DOHH2 (cell line): ENCODE results near the gene ITK.

Experiments
- H3F3A ChIP-seq: fragments of 200-600 bp; sonication (generic), shearing (Covaris generic); 2 replicates; pipeline ENCODE4 v1.6.0; 2016; ENCODE audit warnings: antibody characterized with exemption, mild to moderate bottlenecking; ENCODE audit not compliant: control insufficient read depth, insufficient read depth
- H3K27ac ChIP-seq: fragments of 200-600 bp; sonication (generic); 2 replicates; pipeline ENCODE4 v1.5.1; 2014; ENCODE audit warnings: low read depth, mild to moderate bottlenecking, low read length, moderate library complexity
- H3K27me3 ChIP-seq: fragments of 200-600 bp; sonication (generic); 2 replicates; pipeline ENCODE4 v1.6.1; 2014; ENCODE audit warnings: mild to moderate bottlenecking, low read length, mixed read lengths; ENCODE audit not compliant: control insufficient read depth
- H3K36me3 ChIP-seq: fragments of 200-600 bp; sonication (generic); 2 replicates; pipeline ENCODE4 v1.6.1; 2014; ENCODE audit warnings: mild to moderate bottlenecking, low read length, moderate library complexity, mixed read lengths; ENCODE audit not compliant: control insufficient read depth
- H3K4me1 ChIP-seq: fragments of 200-600 bp; sonication (generic); 2 replicates; pipeline ENCODE4 v1.6.1; 2014; ENCODE audit warnings: mild to moderate bottlenecking, low read length, mixed read lengths; ENCODE audit not compliant: control insufficient read depth
- H3K4me2 ChIP-seq: fragments of 200-600 bp; sonication (generic); 2 replicates; pipeline ENCODE4 v1.6.0; 2014; ENCODE audit warnings: mild to moderate bottlenecking, low read length, moderate library complexity
- H3K4me3 ChIP-seq: fragments of 200-600 bp; sonication (generic); 2 replicates; pipeline ENCODE4 v1.5.1; 2014; ENCODE audit warnings: mild to moderate bottlenecking, low read length, mixed read lengths
- H3K79me2 ChIP-seq: fragments of 200-600 bp; sonication (generic); 2 replicates; pipeline ENCODE4 v1.6.1; 2014; ENCODE audit warnings: mild to moderate bottlenecking, low read length, mixed read lengths; ENCODE audit not compliant: control insufficient read depth
- H3K9me2 ChIP-seq: fragments of 200-600 bp; sonication (generic); replicated peaks from 2 replicates; pipeline ENCODE4 v1.6.1; 2014; ENCODE audit warnings: mild to moderate bottlenecking, low read length, mixed read lengths; ENCODE audit not compliant: control insufficient read depth
- H3K9me3 ChIP-seq: fragments of 200-600 bp; sonication (generic); 2 replicates; pipeline ENCODE4 v1.6.1; 2014; ENCODE audit warnings: antibody characterized with exemption, low read length, mixed read lengths; ENCODE audit not compliant: control insufficient read depth, insufficient read depth
- H4K20me1 ChIP-seq: fragments of 200-600 bp; sonication (generic); 2 replicates; pipeline ENCODE4 v1.6.0; 2014; ENCODE audit warnings: low read depth, mild to moderate bottlenecking, antibody characterized with exemption, low read length, moderate library complexity; ENCODE audit not compliant: control insufficient read depth, insufficient read depth
- CTCF ChIP-seq: fragments of 200-600 bp; sonication (generic); IDR thresholded peaks from one replicate; pipeline ENCODE4 v1.5.1; 2014; ENCODE audit warnings: antibody characterized with exemption, mild to moderate bottlenecking, low read depth, low read length; ENCODE audit not compliant: poor library complexity, severe bottlenecking
- EZH2phosphoT487 ChIP-seq: fragments of 200-600 bp; sonication (generic); IDR thresholded peaks from 2 replicates; pipeline ENCODE4 v1.6.1; 2017; ENCODE audit warnings: borderline replicate concordance, mild to moderate bottlenecking, antibody characterized with exemption, low read length, moderate library complexity, mixed read lengths

Gene ITK

GRCh38 chr5:157148734-157149615 is 31.7 kb upstream of the ITK start:
- Histone ChIP-seq H4K20me1 (no peaks in the 10 kb centered on the region), H3K27me3 (peaks cover 4% of the 10 kb centered on the region; the same call in 1 of the 2 replicates), H3K4me2 (no peak overlapping the region), H3F3A (peaks cover 5% of the 10 kb centered on the region; the same call in 1 of the 2 replicates), H3K79me2 (no peaks in the 10 kb centered on the region), H3K9me2 (no peaks in the 10 kb centered on the region), H3K9me3 (no peaks in the 10 kb centered on the region), H3K36me3 (no peaks in the 10 kb centered on the region), H3K4me1 (peaks cover 2% of the 10 kb centered on the region), H3K27ac (no peak overlapping the region), H3K4me3 (no peak overlapping the region)
- TF ChIP-seq EZH2phosphoT487, result no peak
- TF ChIP-seq CTCF, result peak; percentile 87

- Histone ChIP-seq H3K4me1 (no peaks in the 10 kb centered on the region), H4K20me1 (no peaks in the 10 kb centered on the region), H3K4me3 (no peak overlapping the region), H3K79me2 (no peaks in the 10 kb centered on the region), H3K4me2 (no peak overlapping the region), H3K9me2 (no peaks in the 10 kb centered on the region), H3K27ac (no peak overlapping the region), H3K36me3 (no peaks in the 10 kb centered on the region), H3F3A (no peaks in the 10 kb centered on the region), H3K9me3 (no peaks in the 10 kb centered on the region), H3K27me3 (peaks cover 4% of the 10 kb centered on the region; the same call in 1 of the 2 replicates)
- TF ChIP-seq EZH2phosphoT487, result no peak
- no peak for TF ChIP-seq CTCF
These were observed 29.6 kb upstream of the ITK start for GRCh38 chr5:157150995-157151394.

GRCh38 chr5:157155297-157155696 is 25.3 kb upstream of the ITK start:
- Histone ChIP-seq H4K20me1 (no peaks in the 10 kb centered on the region), H3K79me2 (no peaks in the 10 kb centered on the region), H3K4me3 (no peak overlapping the region), H3K4me2 (no peak overlapping the region), H3K4me1 (no peaks in the 10 kb centered on the region), H3F3A (no peaks in the 10 kb centered on the region), H3K27ac (no peak overlapping the region), H3K9me2 (no peaks in the 10 kb centered on the region), H3K9me3 (no peaks in the 10 kb centered on the region), H3K27me3 (peaks cover 6% of the 10 kb centered on the region; the same call in 1 of the 2 replicates), H3K36me3 (no peaks in the 10 kb centered on the region)
- TF ChIP-seq EZH2phosphoT487 (no peak), CTCF (no peak)
